Measurements from ENCODE around the gene HMOX1.

The HMOX1 gene

GRCh38 chr22:35380537-35381423, at the start of gene HMOX1:
HMOX1 (plus strand) TSS chr22:35381096; CDS start chr22:35381174, 78 bp downstream.
- peak; percentile 6 for DNase-seq

GRCh38 chr22:35332278-35332677, 48.6 kb upstream of the HMOX1 start:
- DNase-seq = no peak

- DNase-seq = no peak
Observed at GRCh38 chr22:35333220-35333619, 47.7 kb upstream of the HMOX1 start.

GRCh38 chr22:35334004-35334403, 46.9 kb upstream of the HMOX1 start:
- peak; percentile 62 for DNase-seq

- no peak for DNase-seq
Observed at GRCh38 chr22:35335468-35335867, 45.4 kb upstream of the HMOX1 start.

GRCh38 chr22:35335936-35336781, 44.7 kb upstream of the HMOX1 start:
- DNase-seq = peak; percentile 3

GRCh38 chr22:35337932-35338331, 43.0 kb upstream of the HMOX1 start:
- DNase-seq = no peak

- no peak for DNase-seq
Observed at GRCh38 chr22:35341090-35341874, 39.6 kb upstream of the HMOX1 start.

- no peak for DNase-seq
Observed at GRCh38 chr22:35342390-35342789, 38.5 kb upstream of the HMOX1 start.

GRCh38 chr22:35343664-35344550, 37.0 kb upstream of the HMOX1 start:
- no peak for DNase-seq

GRCh38 chr22:35344956-35345690, 35.8 kb upstream of the HMOX1 start:
- no peak for DNase-seq

GRCh38 chr22:35345808-35346505, 34.9 kb upstream of the HMOX1 start:
- DNase-seq = no peak

- DNase-seq = no peak
Observed at GRCh38 chr22:35346596-35347220, 34.2 kb upstream of the HMOX1 start.

- no peak for DNase-seq
Observed at GRCh38 chr22:35347462-35347861, 33.4 kb upstream of the HMOX1 start.

- no peak for DNase-seq
Observed at GRCh38 chr22:35348026-35348590, 32.8 kb upstream of the HMOX1 start.

- DNase-seq = no peak
Observed at GRCh38 chr22:35348703-35349102, 32.2 kb upstream of the HMOX1 start.

- DNase-seq = no peak
Observed at GRCh38 chr22:35349368-35349703, 31.6 kb upstream of the HMOX1 start.

- no peak for DNase-seq
Observed at GRCh38 chr22:35349704-35350538, 31.0 kb upstream of the HMOX1 start.
